Measurements from ENCODE around the gene GAB1. TPM values are rescaled to one million over a fixed set of nuclear protein-coding genes. Genes with fewer than 3 reads are reported as not detected.

Gene GAB1
- total and polyA plus RNA-seq, 2 of the 8 experiments (the other 6 are each of a cell fraction or from before 2014, with no cell fraction given), result 6.8 to 21.3 TPM

DNA sequence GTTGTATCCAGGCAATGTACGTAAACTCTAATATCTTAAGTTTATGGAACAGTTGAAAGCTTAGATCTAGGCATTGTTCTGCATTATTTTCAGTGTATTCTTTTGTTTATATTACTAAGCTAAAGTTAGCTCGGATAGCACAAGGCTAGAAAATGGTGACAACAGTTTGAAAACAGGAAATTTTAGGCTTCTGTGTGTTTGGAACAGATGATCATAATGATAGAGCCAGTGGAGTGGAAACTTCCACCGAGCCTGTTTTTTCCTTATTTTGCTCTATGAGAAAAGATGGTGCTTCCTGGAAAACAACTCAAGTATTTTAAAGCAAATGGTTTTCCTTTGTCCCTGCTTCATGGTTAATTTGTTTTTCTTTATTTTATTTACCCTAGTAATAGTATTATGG lies 70.8 kb downstream of the GAB1 start:
- FAIRE-seq, result no peak
- 0 out of 7 replicates have a peak, but pooled peaks cover 0 to 2% (median 0%) of the 10 kb centered on the region in 4 experiments for H3K4me1 ChIP-seq (replicated peaks in 1 of 4; ENCODE audit: control insufficient read depth in 3 of 4, insufficient read depth in 4 of 4, low read length in 3 of 4)
- no peak overlapping the region for H3K4me2 ChIP-seq (ENCODE audit: insufficient read depth in 1 of 2, low read depth in 2 of 2, low read length in 2 of 2)
- H2BK20ac ChIP-seq (ENCODE audit: low read length), result no peak overlapping the region
- no peaks in the 10 kb centered on the region for H3K23me2 ChIP-seq (ENCODE audit: low read depth, low read length)
- no peak for DNase-seq (ENCODE audit: low read depth in 1 of 2, low spot score in 2 of 2)
- H3K14ac ChIP-seq (ENCODE audit: insufficient read length), result no peak overlapping the region
- WGBS, 2 experiments (ENCODE audit: extremely low coverage in 1 of 2, insufficient coverage in 1 of 2, insufficient read length in 1 of 2, insufficient replicate concordance in 2 of 2, low coverage in 1 of 2, low lambda C conversion rate in 2 of 2, missing lambda C conversion rate in 1 of 2), result 86% methylated on average over 3 of the region's 3 CpGs; no CpG with 5 or more reads in 1 of the 2 experiments
- no peak overlapping the region for H3K4me3 ChIP-seq (ENCODE audit: extremely low read depth in 1 of 4, insufficient read depth in 2 of 4, low read depth in 3 of 4, low read length in 4 of 4)
- no peak overlapping the region for H2AK5ac ChIP-seq (ENCODE audit: low read depth, low read length)
- no peak overlapping the region for H4K91ac ChIP-seq (replicated peaks; ENCODE audit: insufficient read length, low read length)
- H4K8ac ChIP-seq (ENCODE audit: extremely low read depth, insufficient read depth, low read length), result no peak overlapping the region
- CTCF ChIA-PET (ENCODE audit: partially characterized antibody), result no interaction called here
- H3K4ac ChIP-seq (replicated peaks; ENCODE audit: insufficient read length, low read depth, low read length), result no peak overlapping the region
- no peak overlapping the region for H2BK12ac ChIP-seq (ENCODE audit: low read depth, low read length)
- H3K27me3 ChIP-seq (replicated peaks in 1 of 4; ENCODE audit: control insufficient read depth in 3 of 4, extremely low read depth in 1 of 4, insufficient read depth in 3 of 4, low read length in 3 of 4), result no peaks in the 10 kb centered on the region
- H3K9me3 ChIP-seq (ENCODE audit: insufficient read depth in 2 of 2, low read depth in 1 of 2, low read length in 1 of 2), result no peaks in the 10 kb centered on the region; a peak in 1 of 4 replicates
- no peak overlapping the region for H3K27ac ChIP-seq (ENCODE audit: low read depth, low read length)
- no peak overlapping the region for H3K56ac ChIP-seq (replicated peaks; ENCODE audit: insufficient read length, low read depth, low read length)
- no peaks in the 10 kb centered on the region for H3K79me1 ChIP-seq (ENCODE audit: low read depth, low read length)
- H4K5ac ChIP-seq (ENCODE audit: insufficient read length, low read depth, low read length), result no peak overlapping the region
- peaks cover 0 to 5% of the 10 kb centered on the region in 2 experiments; a peak in 1 of 4 replicates for H3K79me2 ChIP-seq (ENCODE audit: control insufficient read depth in 1 of 2, insufficient read depth in 2 of 2, low read length in 2 of 2)
- no peak overlapping the region for H2BK5ac ChIP-seq (ENCODE audit: low read depth, low read length)
- H3K23ac ChIP-seq (ENCODE audit: insufficient read length), result no peak overlapping the region
- POLR2A ChIA-PET (ENCODE audit: partially characterized antibody), result interaction anchor here (0.7 kb wide), 1 partner anchor 13 kb away, joined by 3 read pairs; no protein-coding TSS in a partner anchor
- no peak overlapping the region for H3K9ac ChIP-seq (replicated peaks in 1 of 4; ENCODE audit: extremely low read depth in 1 of 4, low read depth in 3 of 4, low read length in 3 of 4)
- no peak overlapping the region for H3K18ac ChIP-seq (ENCODE audit: extremely low read depth, low read length)
- H2AFZ ChIP-seq (ENCODE audit: low read length), result no peak overlapping the region
- no peak overlapping the region for H2BK120ac ChIP-seq (replicated peaks; ENCODE audit: low read depth, low read length)
- no peaks in the 10 kb centered on the region for H4K20me1 ChIP-seq (replicated peaks in 1 of 2; ENCODE audit: control insufficient read depth in 1 of 2, insufficient read depth in 2 of 2, low read length in 2 of 2)
- no peaks in the 10 kb centered on the region for H3K36me3 ChIP-seq (ENCODE audit: control insufficient read depth in 2 of 4, insufficient read depth in 4 of 4, low read length in 3 of 4)
- H2BK15ac ChIP-seq (ENCODE audit: low read length), result no peak overlapping the region
